Ovary (tissue), 9 donors: ENCODE data around the gene HCN1. TPM values are rescaled to one million over a fixed set of nuclear protein-coding genes. Genes with fewer than 3 reads are reported as not detected.
"Not testable (repeated sequence)": the region's sequence is repeated elsewhere in the genome, so short reads cannot be mapped to it uniquely, and the experiment has no call there.

Experiments
- DNase-seq, 5 donors: peaks; one replicate each; pipeline ENCODE4 v3.0.0-alpha.2; 2019 to 2020
- H3K27ac ChIP-seq, 2 donors: fragments of 200-600 bp; one replicate each; pipeline versions ENCODE4 v1.5.1 to v1.8.0; 2019 to 2022
- H3K27me3 ChIP-seq: fragments of 200-600 bp; one replicate; pipeline ENCODE4 v1.8.0; 2022
- H3K36me3 ChIP-seq: fragments of 200-600 bp; sonication (generic); one replicate; pipeline ENCODE4 v1.5.1; 2019
- H3K4me1 ChIP-seq: one replicate; pipeline ENCODE4 v1.8.1; 2013; ENCODE audit warnings: mild to moderate bottlenecking, moderate library complexity; ENCODE audit not compliant: insufficient read depth
- H3K4me3 ChIP-seq: fragments of 200-600 bp; sonication (generic); one replicate; pipeline ENCODE4 v1.5.1; 2017
- H3K9me3 ChIP-seq, 2 donors: fragments of 200-600 bp in 1 of 2; sonication (generic) in 1 of 2; one replicate each; pipeline versions ENCODE4 v1.5.1 to v1.8.1; 2013 to 2019; ENCODE audit warnings: mild to moderate bottlenecking in 1 of 2, moderate library complexity in 1 of 2
- CTCF ChIP-seq, 3 donors: fragments of 450-650 bp in 2 of 3; fragments of 200-600 bp in 1 of 3; IDR thresholded peaks; one replicate each; pipeline versions ENCODE4 v1.5.1 to v1.8.0; 2016 to 2022; ENCODE audit warnings: antibody characterized with exemption in 3 of 3, mild to moderate bottlenecking in 1 of 3
- EP300 ChIP-seq: sonication (generic); formaldehyde crosslinking; IDR thresholded peaks from one replicate; pipeline ENCODE4 v1.6.1; 2017; ENCODE audit warnings: antibody characterized with exemption
- POLR2A ChIP-seq: fragments of 450-650 bp; IDR thresholded peaks from one replicate; pipeline ENCODE4 v1.6.1; 2017; ENCODE audit warnings: antibody characterized with exemption, mild to moderate bottlenecking, moderate library complexity
- WGBS, 3 donors: extraction: QIAGEN DNeasy Blood & Tissue Kit in 1 of 3; methylation state at CpG; one replicate each; pipeline versions ENCODE4 v1.1.5 to v1.1.7; 2013 to 2017; 5-methylcytosine and 5-hydroxymethylcytosine counted together
- intact Hi-C, 4 donors: fragments of 100-400 bp; cut with DNase I; formaldehyde crosslinking; loops; one replicate each; pipeline versions ENCODE4 v1.11.0 to v1.15.1; 2022 to 2023
- polyA plus RNA-seq, 2 donors: library from polyadenylated mRNA; stranded (reverse); fragments of 200-250 nt in 1 of 2; fragments of 350-450 nt in 1 of 2; fragmentation: Illumina TruSeq in 1 of 2; extraction: RNeasy Lipid Tissue Mini Kit (QIAGEN cat#74804) in 1 of 2; gene quantifications; one replicate each; pipeline ENCODE4 v1.2.3, GENCODE V29; 2013 to 2014
- total RNA-seq, 7 donors: library from RNA; depleted of rRNA in 2 of 7; stranded (reverse); fragments of >200 nt in 2 of 7; fragmentation: NEBNext Ultra II Directional in 3 of 7; extraction: Animal tissue kit (Norgen Biotek cat#: 25700) in 3 of 7; gene quantifications; one replicate each; pipeline versions ENCODE4 v1.1.0 to v1.2.4, GENCODE V29; 2016 to 2023
- donor health status: DM: no; HTN: no; CAD: no; lungs with moderate emphysema.
- donor health status: DM: no; HTN: no; CAD: no.
- donor health status: Bipolar disorder and iron deficiency.
- donor health status: DM: yes; HTN: yes; CAD: no.
- donor health status: DM: no; HTN: no; CAD: no.
- donor health status: DM: yes; HTN: yes; CAD: no.

HCN1 gene
- total and polyA plus RNA-seq, 9 donors = under 0.01 to 0.27 (median 0.05) TPM; not detected in 6

GRCh38 chr5:45604092-45604491 lies 92.1 kb downstream of the HCN1 start:
- TF ChIP-seq EP300 = no peak
- TF ChIP-seq CTCF (IDR thresholded peaks at IDR 0.05) = no peak
- no peak for TF ChIP-seq POLR2A
- H3K27ac ChIP-seq = no peak overlapping the region
- H3K36me3 ChIP-seq = no peaks in the 10 kb centered on the region
- no peaks in the 10 kb centered on the region for H3K27me3 ChIP-seq
- H3K4me1 ChIP-seq = no peaks in the 10 kb centered on the region
- no peaks in the 10 kb centered on the region for H3K9me3 ChIP-seq
- no peak overlapping the region for H3K4me3 ChIP-seq
- 34 to 61% (median 46%) methylated on average over 2 of the region's 2 CpGs for whole genome bisulfite sequencing, 3 donors
- no peak for DNase-seq
- intact Hi-C loops = no loop called here

GRCh38 chr5:45601424-45601823 lies 94.8 kb downstream of the HCN1 start:
- no peak for DNase-seq
- WGBS, 3 donors = 61 to 70% (median 62%) methylated on average over 3 of the region's 3 CpGs
- Histone ChIP-seq H3K9me3 (no peaks in the 10 kb centered on the region), H3K27ac (no peak overlapping the region), H3K36me3 (no peaks in the 10 kb centered on the region), H3K4me3 (no peak overlapping the region), H3K4me1 (no peaks in the 10 kb centered on the region), H3K27me3 (no peaks in the 10 kb centered on the region)
- intact Hi-C loops = no loop called here
- no peak for TF ChIP-seq EP300
- TF ChIP-seq CTCF (IDR thresholded peaks at IDR 0.05) = no peak
- TF ChIP-seq POLR2A = no peak

GRCh38 chr5:45596320-45596719 lies 99.9 kb downstream of the HCN1 start:
- no peak for TF ChIP-seq POLR2A
- intact Hi-C loops = no loop called here
- H3K9me3 ChIP-seq = no peaks in the 10 kb centered on the region
- H3K36me3 ChIP-seq = no peaks in the 10 kb centered on the region
- H3K27ac ChIP-seq = no peak overlapping the region
- no peak overlapping the region for H3K4me3 ChIP-seq
- no peaks in the 10 kb centered on the region for H3K4me1 ChIP-seq
- H3K27me3 ChIP-seq = no peaks in the 10 kb centered on the region
- DNase-seq = no peak

- H3K36me3 ChIP-seq, H3K4me1 ChIP-seq, intact Hi-C loops, H3K27me3 ChIP-seq, DNase-seq, H3K27ac ChIP-seq, H3K4me3 ChIP-seq, H3K9me3 ChIP-seq: not testable (repeated sequence)
- 73 to 81% (median 77%) methylated on average over 7 to 8 of the region's 8 CpGs for WGBS, 3 donors
These were observed 110.2 kb downstream of the HCN1 start for GRCh38 chr5:45586001-45586400.

- intact Hi-C loops = no loop called here
- WGBS, 3 donors = 67 to 76% (median 68%) methylated on average over 2 of the region's 2 CpGs
- Histone ChIP-seq H3K9me3 (no peaks in the 10 kb centered on the region), H3K4me1 (no peaks in the 10 kb centered on the region), H3K36me3 (no peaks in the 10 kb centered on the region), H3K27me3 (no peaks in the 10 kb centered on the region), H3K27ac (no peak overlapping the region), H3K4me3 (no peak overlapping the region)
- TF ChIP-seq CTCF (IDR thresholded peaks at IDR 0.05) (no peak), POLR2A (no peak), EP300 (no peak)
- no peak for DNase-seq
These were observed 117.9 kb downstream of the HCN1 start for GRCh38 chr5:45578270-45578669.

- TF ChIP-seq EP300 (no peak), CTCF (IDR thresholded peaks at IDR 0.05) (no peak), POLR2A (no peak)
- H3K9me3 ChIP-seq = no peaks in the 10 kb centered on the region
- intact Hi-C loops = no loop called here
- no peak for DNase-seq
- H3K4me1 ChIP-seq = no peaks in the 10 kb centered on the region
- H3K27ac ChIP-seq = no peak overlapping the region
- H3K36me3 ChIP-seq = no peaks in the 10 kb centered on the region
- H3K4me3 ChIP-seq = no peak overlapping the region
- H3K27me3 ChIP-seq = no peaks in the 10 kb centered on the region
- WGBS, 3 donors = 0 to 4% (median 3%) methylated on average over 1 of the region's 1 CpG
These were observed 127.4 kb downstream of the HCN1 start for GRCh38 chr5:45568813-45569212.
